MM.1S (cell line): ENCODE results near the gene KCNJ12.

Experiments
- EZH2 ChIP-seq: fragments of 300-600 bp; sonication (generic); optimal IDR thresholded peaks from 2 replicates; pipeline ENCODE3; 2017; ENCODE audit warnings: low read depth, mild to moderate bottlenecking, antibody characterized with exemption, low read length, mixed read lengths
- EZH2phosphoT487 ChIP-seq: fragments of 300-600 bp; sonication (generic); IDR thresholded peaks from 2 replicates; pipeline ENCODE4 v1.6.1; 2018; ENCODE audit warnings: antibody characterized with exemption, low read length
- TF ChIP-seq, protein P1 (sequence below): fragments of 300-600 bp; sonication (generic); IDR thresholded peaks from 2 replicates; pipeline ENCODE4 v1.5.1; 2016; ENCODE audit warnings: antibody characterized with exemption, low read length, mixed read lengths

DNA sequence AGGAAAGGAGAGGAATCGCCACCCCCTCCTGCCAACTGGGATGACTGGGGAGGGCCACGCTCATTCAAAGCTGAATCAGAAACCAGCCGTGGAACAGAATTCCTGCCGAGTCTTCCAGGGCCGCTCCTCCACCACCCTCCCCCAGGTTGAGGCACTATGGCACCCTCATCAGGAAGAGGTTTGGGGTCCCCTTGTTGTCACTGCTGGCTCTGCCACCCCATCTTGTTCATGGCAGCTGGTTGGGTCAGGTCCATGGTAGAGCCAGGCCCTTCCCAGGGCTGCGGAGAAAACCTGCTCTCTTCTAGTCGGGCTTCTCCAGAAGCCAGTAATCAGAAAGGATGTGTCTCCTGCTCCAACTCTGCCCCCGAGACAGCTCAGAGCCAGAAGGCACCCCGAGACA is 41.8 kb downstream of the KCNJ12 start:
- TF ChIP-seq, protein P1, sequence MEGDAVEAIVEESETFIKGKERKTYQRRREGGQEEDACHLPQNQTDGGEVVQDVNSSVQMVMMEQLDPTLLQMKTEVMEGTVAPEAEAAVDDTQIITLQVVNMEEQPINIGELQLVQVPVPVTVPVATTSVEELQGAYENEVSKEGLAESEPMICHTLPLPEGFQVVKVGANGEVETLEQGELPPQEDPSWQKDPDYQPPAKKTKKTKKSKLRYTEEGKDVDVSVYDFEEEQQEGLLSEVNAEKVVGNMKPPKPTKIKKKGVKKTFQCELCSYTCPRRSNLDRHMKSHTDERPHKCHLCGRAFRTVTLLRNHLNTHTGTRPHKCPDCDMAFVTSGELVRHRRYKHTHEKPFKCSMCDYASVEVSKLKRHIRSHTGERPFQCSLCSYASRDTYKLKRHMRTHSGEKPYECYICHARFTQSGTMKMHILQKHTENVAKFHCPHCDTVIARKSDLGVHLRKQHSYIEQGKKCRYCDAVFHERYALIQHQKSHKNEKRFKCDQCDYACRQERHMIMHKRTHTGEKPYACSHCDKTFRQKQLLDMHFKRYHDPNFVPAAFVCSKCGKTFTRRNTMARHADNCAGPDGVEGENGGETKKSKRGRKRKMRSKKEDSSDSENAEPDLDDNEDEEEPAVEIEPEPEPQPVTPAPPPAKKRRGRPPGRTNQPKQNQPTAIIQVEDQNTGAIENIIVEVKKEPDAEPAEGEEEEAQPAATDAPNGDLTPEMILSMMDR = no peak
- TF ChIP-seq EZH2phosphoT487 = no peak
- no peak for TF ChIP-seq EZH2
